Measurements from ENCODE around the gene FOXK1.
"Not testable (repeated sequence)": the region's sequence is repeated elsewhere in the genome, so short reads cannot be mapped to it uniquely, and the experiment has no call there.

Gene FOXK1

DNA sequence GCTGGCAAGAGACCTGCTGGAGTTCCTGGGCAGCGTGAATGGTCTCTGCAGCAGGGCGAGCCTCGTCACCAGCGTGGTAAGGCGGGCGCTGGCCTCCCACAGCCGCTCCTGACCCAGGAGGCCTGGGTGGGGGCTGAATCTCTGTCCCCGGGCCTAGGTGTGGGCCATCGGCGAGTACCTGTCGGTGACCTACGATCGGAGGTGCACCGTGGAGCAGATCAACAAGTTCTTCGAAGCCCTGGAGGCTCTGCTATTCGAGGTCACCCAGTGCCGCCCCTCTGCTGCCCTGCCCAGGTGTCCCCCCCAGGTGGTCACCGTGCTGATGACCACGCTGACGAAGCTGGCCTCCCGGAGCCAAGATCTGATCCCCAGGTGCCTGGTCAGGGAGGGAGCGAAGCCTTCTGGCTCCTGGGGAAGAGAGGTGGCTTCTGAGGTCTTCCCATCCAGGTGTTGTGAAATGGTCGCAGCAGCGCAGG lies 108.5 kb downstream of the FOXK1 start:
- TF ChIP-seq, protein P1, sequence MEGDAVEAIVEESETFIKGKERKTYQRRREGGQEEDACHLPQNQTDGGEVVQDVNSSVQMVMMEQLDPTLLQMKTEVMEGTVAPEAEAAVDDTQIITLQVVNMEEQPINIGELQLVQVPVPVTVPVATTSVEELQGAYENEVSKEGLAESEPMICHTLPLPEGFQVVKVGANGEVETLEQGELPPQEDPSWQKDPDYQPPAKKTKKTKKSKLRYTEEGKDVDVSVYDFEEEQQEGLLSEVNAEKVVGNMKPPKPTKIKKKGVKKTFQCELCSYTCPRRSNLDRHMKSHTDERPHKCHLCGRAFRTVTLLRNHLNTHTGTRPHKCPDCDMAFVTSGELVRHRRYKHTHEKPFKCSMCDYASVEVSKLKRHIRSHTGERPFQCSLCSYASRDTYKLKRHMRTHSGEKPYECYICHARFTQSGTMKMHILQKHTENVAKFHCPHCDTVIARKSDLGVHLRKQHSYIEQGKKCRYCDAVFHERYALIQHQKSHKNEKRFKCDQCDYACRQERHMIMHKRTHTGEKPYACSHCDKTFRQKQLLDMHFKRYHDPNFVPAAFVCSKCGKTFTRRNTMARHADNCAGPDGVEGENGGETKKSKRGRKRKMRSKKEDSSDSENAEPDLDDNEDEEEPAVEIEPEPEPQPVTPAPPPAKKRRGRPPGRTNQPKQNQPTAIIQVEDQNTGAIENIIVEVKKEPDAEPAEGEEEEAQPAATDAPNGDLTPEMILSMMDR (conservative IDR thresholded peaks at IDR 0.05; ENCODE audit: low read depth): no peak
- ChIA-PET POLR2A (ENCODE audit: low non-redundant PET) (no interaction called here), CTCF (interaction anchor here (0.6 kb wide), 1 partner anchor 296 kb away, joined by 5 read pairs; no protein-coding TSS in a partner anchor)
- H3K27ac ChIP-seq: peak overlapping the region; percentile 18; the same call in 1 of the 2 replicates
- DNase-seq (ENCODE audit: low spot score): no peak

GRCh38 chr7:4791101-4791737 lies 109.1 kb downstream of the FOXK1 start:
- TF ChIP-seq, protein P1 (conservative IDR thresholded peaks at IDR 0.05; ENCODE audit: low read depth): no peak
- POLR2A ChIA-PET (ENCODE audit: low non-redundant PET): no interaction called here
- no peak for DNase-seq (ENCODE audit: low spot score)
- H3K27ac ChIP-seq: peak overlapping the region; percentile 2; the same call in 1 of the 2 replicates
- CTCF ChIA-PET: interaction anchor here (0.6 to 0.9 kb wide), 7 partner anchors 10 to 298 kb away, joined by 3 to 6 read pairs (median 4); no protein-coding TSS in a partner anchor

DNA sequence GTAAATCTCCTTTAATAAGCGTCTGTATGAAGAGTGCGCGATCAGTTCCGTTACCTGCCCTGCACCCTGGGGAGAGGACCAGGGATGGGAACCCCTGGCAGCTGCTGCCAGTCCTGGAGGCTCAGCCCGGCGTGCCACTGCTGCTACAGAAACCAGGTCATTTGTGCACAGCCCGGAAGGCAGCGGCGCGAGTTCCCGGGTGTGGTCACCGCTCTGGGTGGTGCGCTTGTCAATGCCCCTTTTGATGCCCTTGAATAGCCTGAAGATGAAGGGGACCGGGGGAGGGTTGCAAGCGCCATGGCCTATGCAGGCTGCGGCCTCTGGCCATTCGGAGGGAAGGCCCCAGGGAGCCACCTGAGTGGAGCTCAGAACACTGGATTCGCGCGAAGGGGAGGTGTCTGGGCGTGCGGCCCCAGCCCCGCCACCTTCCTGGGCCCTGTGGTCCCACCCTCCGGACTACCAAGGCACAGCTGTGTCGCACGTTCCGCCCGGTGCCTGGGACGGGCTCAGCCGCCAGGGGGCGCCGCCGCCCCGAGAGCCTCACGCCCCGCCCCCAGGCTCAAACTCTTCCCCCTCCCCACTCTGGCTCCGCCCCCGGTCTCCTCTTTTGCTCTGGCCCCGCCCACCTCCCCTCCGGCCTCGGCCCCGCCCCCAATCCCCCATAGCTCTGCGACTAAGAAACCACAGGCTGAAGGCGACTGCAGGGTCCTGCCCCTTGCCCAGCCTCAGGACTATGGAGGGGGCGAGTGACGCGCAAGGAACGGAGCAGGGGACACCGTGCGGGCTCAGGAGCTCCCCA lies 109.8 kb downstream of the FOXK1 start:
- TF ChIP-seq, protein P1 (conservative IDR thresholded peaks at IDR 0.05; ENCODE audit: low read depth): peak; percentile 73
- DNase-seq (ENCODE audit: low spot score): peak; percentile 58
- POLR2A ChIA-PET (ENCODE audit: low non-redundant PET): interaction anchor here (0.6 kb wide), 1 partner anchor 349 kb away, joined by 3 read pairs; no protein-coding TSS in a partner anchor
- CTCF ChIA-PET: interaction anchor here (0.6 to 0.9 kb wide), 9 partner anchors 11 to 1551 kb away, joined by 3 to 6 read pairs (median 4); no protein-coding TSS in a partner anchor
- peak overlapping the region; percentile 2; the same call in 1 of the 2 replicates for H3K27ac ChIP-seq

DNA sequence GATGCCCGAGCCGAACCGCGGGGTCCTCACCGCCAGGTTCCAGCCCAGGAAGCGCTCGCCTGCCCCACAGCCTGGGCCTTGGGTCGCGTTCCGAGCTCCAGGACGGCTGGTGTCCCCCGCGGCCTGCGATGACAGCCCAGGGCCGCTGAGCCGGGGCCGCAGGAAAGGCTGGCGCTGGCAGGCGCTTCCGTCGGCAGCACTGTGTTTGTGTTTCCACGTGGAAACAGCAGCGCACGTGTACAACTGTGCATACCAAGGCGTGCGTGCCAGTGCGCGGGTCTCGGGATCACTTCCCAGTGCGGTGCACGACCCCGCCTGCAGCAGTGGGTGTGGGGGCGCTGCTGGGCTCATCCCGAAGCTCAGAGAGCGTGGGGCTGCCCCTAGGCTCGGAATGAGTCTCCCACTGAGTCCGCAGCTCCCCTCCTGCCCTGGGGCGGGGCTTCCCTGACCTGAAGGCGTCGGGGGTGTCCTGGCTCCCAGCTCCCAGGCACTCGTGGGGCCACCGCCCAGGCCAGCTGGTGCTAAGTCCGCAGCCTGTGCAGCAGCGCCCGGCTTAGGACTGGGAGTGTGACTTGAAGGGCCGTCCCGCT lies 110.5 kb downstream of the FOXK1 start:
- TF ChIP-seq, protein P1 (conservative IDR thresholded peaks at IDR 0.05; ENCODE audit: low read depth): no peak
- 0 out of 2 replicates have a peak overlapping the region, but pooled peaks have one; percentile 8 for H3K27ac ChIP-seq
- no peak for DNase-seq (ENCODE audit: low spot score)
- ChIA-PET POLR2A (ENCODE audit: low non-redundant PET) (interaction anchor here (0.6 kb wide), 1 partner anchor 348 kb away, joined by 3 read pairs; no protein-coding TSS in a partner anchor), CTCF (interaction anchor here (0.6 to 0.9 kb wide), 5 partner anchors 206 to 1550 kb away, joined by 3 to 5 read pairs (median 4); no protein-coding TSS in a partner anchor)

DNA sequence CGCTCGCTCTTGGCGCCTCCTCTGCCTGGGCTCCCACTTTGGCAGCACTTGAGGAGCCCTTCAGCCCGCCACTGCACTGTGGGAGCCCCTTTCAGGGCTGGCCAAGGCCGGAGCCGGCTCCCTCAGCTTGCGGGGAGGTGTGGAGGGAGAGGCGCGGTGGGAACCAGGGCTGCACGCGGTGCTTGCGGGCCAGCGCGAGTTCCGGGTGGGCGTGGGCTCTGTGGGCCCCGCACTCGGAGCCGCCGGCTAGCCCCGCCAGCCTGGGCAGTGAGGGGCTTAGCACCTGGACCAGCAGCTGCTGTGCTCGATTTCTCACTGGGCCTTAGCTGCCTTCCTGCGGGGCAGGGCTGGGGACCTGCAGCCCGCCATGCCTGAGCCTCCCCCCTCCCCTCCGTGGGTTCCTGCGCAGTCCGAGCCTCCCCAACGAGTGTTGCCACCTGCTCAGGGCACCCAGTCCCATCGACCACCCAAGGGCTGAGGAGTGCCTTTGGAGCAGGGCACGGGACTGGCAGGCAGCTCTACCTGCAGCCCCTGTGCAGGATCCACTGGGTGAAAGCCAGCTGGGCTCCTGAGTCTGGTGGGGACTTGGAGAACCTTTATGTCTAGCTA lies 111.4 kb downstream of the FOXK1 start:
- DNase-seq (ENCODE audit: low spot score); POLR2A ChIA-PET (ENCODE audit: low non-redundant PET): not testable (repeated sequence)
- CTCF ChIA-PET: interaction anchor here (0.6 kb wide), 1 partner anchor 205 kb away, joined by 4 read pairs; no protein-coding TSS in a partner anchor
- H3K27ac ChIP-seq: peak overlapping the region; percentile 8; the same call in 1 of the 2 replicates

GRCh38 chr7:4794171-4794570 lies 112.1 kb downstream of the FOXK1 start:
- DNase-seq (ENCODE audit: low spot score); POLR2A ChIA-PET (ENCODE audit: low non-redundant PET); H3K27ac ChIP-seq: not testable (repeated sequence)
- CTCF ChIA-PET: interaction anchor here (0.6 to 1.0 kb wide), 2 partner anchors 291 to 315 kb away, joined by 3 read pairs; no protein-coding TSS in a partner anchor

Measured in RWPE1 (cell line).